OCI-LY1 (cell line): ENCODE measurements around the gene NOD1.
"Not testable (repeated sequence)": the region's sequence is repeated elsewhere in the genome, so short reads cannot be mapped to it uniquely, and the experiment has no call there.

Source experiments
- EZH2 ChIP-seq: fragments of 200-600 bp; sonication (generic), shearing (Covaris generic); IDR thresholded peaks from 2 replicates; pipeline ENCODE4 v1.8.0; 2017; ENCODE audit warnings: borderline replicate concordance, mixed run types, mild to moderate bottlenecking, antibody characterized with exemption, low read length, moderate library complexity, mixed read lengths
- TF ChIP-seq, protein P1 (sequence below): fragments of 200-600 bp; sonication (generic), shearing (Covaris generic); IDR thresholded peaks from 2 replicates; pipeline ENCODE4 v1.5.1; 2017; ENCODE audit warnings: mild to moderate bottlenecking, antibody characterized with exemption, low read length, moderate library complexity, mixed read lengths

DNA sequence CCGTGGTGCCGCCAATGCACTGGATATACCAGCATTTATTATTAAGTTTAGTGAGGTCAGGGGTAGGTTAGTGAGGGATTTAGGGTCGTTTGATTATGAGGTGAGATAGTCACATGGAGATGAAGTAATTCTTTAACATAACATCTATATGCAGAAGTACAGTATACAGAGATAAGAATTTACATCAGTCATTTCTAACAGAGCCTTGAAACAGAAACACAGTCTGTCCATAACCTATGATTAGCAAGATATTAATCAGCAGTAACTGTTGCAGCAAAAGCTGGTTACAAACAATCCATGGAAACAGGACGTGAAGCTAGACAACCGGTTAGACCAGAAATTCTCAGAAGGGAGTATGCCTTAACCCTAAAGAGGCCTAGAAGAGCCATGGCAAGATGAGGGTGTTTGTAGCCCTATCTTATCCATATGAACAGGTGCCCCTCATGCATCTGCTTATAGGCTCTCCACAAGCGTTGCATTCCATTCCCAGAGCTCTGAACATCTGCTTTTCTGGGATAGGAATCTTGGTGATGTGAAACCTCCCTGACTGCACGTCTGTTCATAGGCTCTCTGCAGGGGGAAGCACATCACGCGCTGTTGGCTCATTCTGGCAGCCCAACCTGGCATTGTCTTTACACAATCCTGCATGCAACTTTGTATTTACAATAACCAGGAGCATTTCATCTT lies 30.7 kb upstream of the NOD1 start:
- TF ChIP-seq, protein P1, sequence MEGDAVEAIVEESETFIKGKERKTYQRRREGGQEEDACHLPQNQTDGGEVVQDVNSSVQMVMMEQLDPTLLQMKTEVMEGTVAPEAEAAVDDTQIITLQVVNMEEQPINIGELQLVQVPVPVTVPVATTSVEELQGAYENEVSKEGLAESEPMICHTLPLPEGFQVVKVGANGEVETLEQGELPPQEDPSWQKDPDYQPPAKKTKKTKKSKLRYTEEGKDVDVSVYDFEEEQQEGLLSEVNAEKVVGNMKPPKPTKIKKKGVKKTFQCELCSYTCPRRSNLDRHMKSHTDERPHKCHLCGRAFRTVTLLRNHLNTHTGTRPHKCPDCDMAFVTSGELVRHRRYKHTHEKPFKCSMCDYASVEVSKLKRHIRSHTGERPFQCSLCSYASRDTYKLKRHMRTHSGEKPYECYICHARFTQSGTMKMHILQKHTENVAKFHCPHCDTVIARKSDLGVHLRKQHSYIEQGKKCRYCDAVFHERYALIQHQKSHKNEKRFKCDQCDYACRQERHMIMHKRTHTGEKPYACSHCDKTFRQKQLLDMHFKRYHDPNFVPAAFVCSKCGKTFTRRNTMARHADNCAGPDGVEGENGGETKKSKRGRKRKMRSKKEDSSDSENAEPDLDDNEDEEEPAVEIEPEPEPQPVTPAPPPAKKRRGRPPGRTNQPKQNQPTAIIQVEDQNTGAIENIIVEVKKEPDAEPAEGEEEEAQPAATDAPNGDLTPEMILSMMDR: not testable (repeated sequence)
- TF ChIP-seq EZH2: not testable (repeated sequence)
